Neural progenitor cell (in vitro differentiated cells): ENCODE measurements around the gene MAIP1. TPM values are rescaled to one million over a fixed set of nuclear protein-coding genes. Genes with fewer than 3 reads are reported as not detected.

Experiments used
- DNase-seq: peaks from one replicate; pipeline ENCODE4 v3.0.0-alpha.2; 2016; ENCODE audit warnings: low spot score
- H2AFZ ChIP-seq: fragments of 200-600 bp; sonication (generic); replicated peaks from 2 replicates; pipeline ENCODE4 v1.6.1; 2016; ENCODE audit warnings: antibody characterized with exemption
- H3F3A ChIP-seq: fragments of 200-600 bp; sonication (generic); 2 replicates; pipeline ENCODE4 v1.6.1; 2016; ENCODE audit warnings: antibody characterized with exemption, low read depth
- H3K27ac ChIP-seq: fragments of 200-600 bp; sonication (generic); 2 replicates; pipeline ENCODE4 v1.5.1; 2016; ENCODE audit warnings: mild to moderate bottlenecking
- H3K27me3 ChIP-seq: fragments of 200-600 bp; sonication (generic); 2 replicates; pipeline ENCODE4 v1.6.1; 2016; ENCODE audit warnings: mild to moderate bottlenecking, moderate library complexity
- H3K36me3 ChIP-seq: fragments of 200-600 bp; sonication (generic); 2 replicates; pipeline ENCODE4 v1.5.1; 2016
- H3K4me1 ChIP-seq: fragments of 200-600 bp; sonication (generic); 2 replicates; pipeline ENCODE4 v1.6.1; 2016; ENCODE audit warnings: mixed run types
- H3K4me2 ChIP-seq: fragments of 200-600 bp; sonication (generic); 2 replicates; pipeline ENCODE4 v1.6.1; 2016
- H3K4me3 ChIP-seq: fragments of 200-600 bp; sonication (generic); 2 replicates; pipeline ENCODE4 v1.5.1; 2016
- H3K79me2 ChIP-seq: fragments of 200-600 bp; sonication (generic); 2 replicates; pipeline ENCODE4 v1.6.1; 2016; ENCODE audit warnings: low read depth
- H3K9ac ChIP-seq: fragments of 200-600 bp; sonication (generic); 2 replicates; pipeline ENCODE4 v1.6.1; 2016
- H3K9me3 ChIP-seq: fragments of 200-600 bp; sonication (generic); 2 replicates; pipeline ENCODE4 v1.5.1; 2016; ENCODE audit warnings: low read depth
- H4K20me1 ChIP-seq: fragments of 200-600 bp; sonication (generic); 2 replicates; pipeline ENCODE4 v1.6.1; 2016; ENCODE audit warnings: low read depth
- H3K27ac Mint-ChIP-seq: 3 replicates; pipeline ENCODE4 v1.8.0; 2021; ENCODE audit warnings: mixed read lengths
- H3K27me3 Mint-ChIP-seq: 2 replicates; pipeline ENCODE4 v1.8.0; 2022; ENCODE audit warnings: low read depth, mild to moderate bottlenecking, inconsistent platforms, moderate library complexity, mixed read lengths; ENCODE audit not compliant: insufficient read depth
- H3K36me3 Mint-ChIP-seq: 3 replicates; pipeline ENCODE4 v1.8.0; 2021; ENCODE audit warnings: mixed read lengths
- H3K4me1 Mint-ChIP-seq: 3 replicates; pipeline ENCODE4 v1.8.0; 2021; ENCODE audit warnings: mixed read lengths
- H3K4me3 Mint-ChIP-seq: 3 replicates; pipeline ENCODE4 v1.8.0; 2021; ENCODE audit warnings: mild to moderate bottlenecking, moderate library complexity, mixed read lengths
- H3K9me3 Mint-ChIP-seq: 3 replicates; pipeline ENCODE4 v1.8.0; 2020; ENCODE audit warnings: mixed read lengths
- CTCF ChIP-seq: fragments of 200-600 bp; sonication (generic); IDR thresholded peaks from 2 replicates; pipeline ENCODE4 v1.5.1; 2017; ENCODE audit warnings: antibody characterized with exemption, mild to moderate bottlenecking
- EZH2 ChIP-seq: fragments of 200-600 bp; sonication (generic); IDR thresholded peaks from 2 replicates; pipeline ENCODE4 v1.6.1; 2017; ENCODE audit warnings: antibody characterized with exemption, mild to moderate bottlenecking, moderate library complexity
- EZH2phosphoT487 ChIP-seq: fragments of 200-600 bp; sonication (generic); IDR thresholded peaks from 2 replicates; pipeline ENCODE4 v1.6.1; 2017; ENCODE audit warnings: antibody characterized with exemption
- total RNA-seq: library from RNA; depleted of rRNA; stranded (reverse); fragments of >200 nt; gene quantifications from 2 replicates; pipeline ENCODE4 v1.2.3, GENCODE V29; 2015; ENCODE audit warnings: low replicate concordance

The MAIP1 gene
- total RNA-seq, 1 donor from 2014 or later = 14.0 TPM

- H3K27ac Mint-ChIP-seq = no peak overlapping the region
- peaks cover 13% of the 10 kb centered on the region for H3K4me1 Mint-ChIP-seq
- H3K9me3 ChIP-seq = no peaks in the 10 kb centered on the region
- H3K9ac ChIP-seq = no peak overlapping the region
- no peak overlapping the region for H3K27ac ChIP-seq
- H3K79me2 ChIP-seq = no peaks in the 10 kb centered on the region
- no peak overlapping the region for H3K4me3 ChIP-seq
- no peak overlapping the region for H2AFZ ChIP-seq
- no peak overlapping the region for H3K4me3 Mint-ChIP-seq
- H3F3A ChIP-seq = no peaks in the 10 kb centered on the region
- TF ChIP-seq CTCF = no peak
- no peak for TF ChIP-seq EZH2phosphoT487
- no peak for TF ChIP-seq EZH2
- no peaks in the 10 kb centered on the region for H3K36me3 ChIP-seq
- H3K4me1 ChIP-seq = peaks cover 16% of the 10 kb centered on the region
- no peak for DNase-seq
- no peaks in the 10 kb centered on the region for H3K27me3 ChIP-seq
- no peak overlapping the region for H3K4me2 ChIP-seq
- H3K36me3 Mint-ChIP-seq = no peaks in the 10 kb centered on the region
- H3K9me3 Mint-ChIP-seq = peaks cover 6% of the 10 kb centered on the region
- peaks cover 4% of the 10 kb centered on the region for H3K27me3 Mint-ChIP-seq
- no peaks in the 10 kb centered on the region for H4K20me1 ChIP-seq
Measured at GRCh38 chr2:200000444-200001163, 45.2 kb downstream of the MAIP1 start.

GRCh38 chr2:200003444-200003843 lies 48.1 kb downstream of the MAIP1 start:
- TF ChIP-seq EZH2phosphoT487 = no peak
- TF ChIP-seq EZH2 = no peak
- no peak for TF ChIP-seq CTCF
- Histone ChIP-seq H3K27ac (no peak overlapping the region), H3K27me3 (no peaks in the 10 kb centered on the region), H3K4me1 (peaks cover 16% of the 10 kb centered on the region), H4K20me1 (no peaks in the 10 kb centered on the region), H3K4me3 (no peak overlapping the region), H3F3A (no peaks in the 10 kb centered on the region), H3K79me2 (no peaks in the 10 kb centered on the region), H3K36me3 (no peaks in the 10 kb centered on the region), H3K9ac (no peak overlapping the region), H3K9me3 (no peaks in the 10 kb centered on the region), H3K4me2 (peak overlapping the region; percentile 32), H2AFZ (peak overlapping the region; percentile 65)
- peak overlapping the region; percentile 90 for H3K27ac Mint-ChIP-seq
- H3K4me3 Mint-ChIP-seq = no peak overlapping the region
- H3K27me3 Mint-ChIP-seq = no peaks in the 10 kb centered on the region
- peaks cover 10% of the 10 kb centered on the region for H3K9me3 Mint-ChIP-seq
- peaks cover 13% of the 10 kb centered on the region for H3K4me1 Mint-ChIP-seq
- no peaks in the 10 kb centered on the region for H3K36me3 Mint-ChIP-seq
- peak; percentile 4 for DNase-seq

GRCh38 chr2:200005675-200006074 lies 50.3 kb downstream of the MAIP1 start:
- no peak overlapping the region for H3K9ac ChIP-seq
- H3K4me1 ChIP-seq = peaks cover 16% of the 10 kb centered on the region
- H3K9me3 Mint-ChIP-seq = peaks cover 7% of the 10 kb centered on the region

More at GRCh38 chr2:200005675-200006074, 50.3 kb downstream of the MAIP1 start:
- Histone ChIP-seq H3K4me2 (no peak overlapping the region), H2AFZ (no peak overlapping the region), H3K4me3 (no peak overlapping the region), H3K9me3 (no peaks in the 10 kb centered on the region), H3F3A (no peaks in the 10 kb centered on the region), H3K27ac (no peak overlapping the region), H3K27me3 (no peaks in the 10 kb centered on the region), H3K79me2 (no peaks in the 10 kb centered on the region), H4K20me1 (no peaks in the 10 kb centered on the region), H3K36me3 (no peaks in the 10 kb centered on the region)
- H3K4me3 Mint-ChIP-seq = no peak overlapping the region
- no peaks in the 10 kb centered on the region for H3K36me3 Mint-ChIP-seq
- H3K27ac Mint-ChIP-seq = no peak overlapping the region
- no peak for TF ChIP-seq EZH2
- no peak for TF ChIP-seq CTCF
- TF ChIP-seq EZH2phosphoT487 = no peak
- no peaks in the 10 kb centered on the region for H3K27me3 Mint-ChIP-seq
- no peak for DNase-seq
- peaks cover 13% of the 10 kb centered on the region for H3K4me1 Mint-ChIP-seq
